HTR-8/SVneo (cell line): ENCODE results near the gene HOXC11.

Source experiments
- DNase-seq: peaks from one replicate; pipeline ENCODE4 v3.0.0; 2011; ENCODE audit warnings: low spot score, mixed read lengths; ENCODE audit not compliant: insufficient read length
- FAIRE-seq: peaks from 2 replicates; lab custom pipeline; 2011; peaks lifted over from hg19 to GRCh38; lab: Jason Lieb, UNC

Gene HOXC11

GRCh38 chr12:53956251-53956887, 16.6 kb upstream of the HOXC11 start:
- DNase-seq (no peak), FAIRE-seq (no peak)

DNA sequence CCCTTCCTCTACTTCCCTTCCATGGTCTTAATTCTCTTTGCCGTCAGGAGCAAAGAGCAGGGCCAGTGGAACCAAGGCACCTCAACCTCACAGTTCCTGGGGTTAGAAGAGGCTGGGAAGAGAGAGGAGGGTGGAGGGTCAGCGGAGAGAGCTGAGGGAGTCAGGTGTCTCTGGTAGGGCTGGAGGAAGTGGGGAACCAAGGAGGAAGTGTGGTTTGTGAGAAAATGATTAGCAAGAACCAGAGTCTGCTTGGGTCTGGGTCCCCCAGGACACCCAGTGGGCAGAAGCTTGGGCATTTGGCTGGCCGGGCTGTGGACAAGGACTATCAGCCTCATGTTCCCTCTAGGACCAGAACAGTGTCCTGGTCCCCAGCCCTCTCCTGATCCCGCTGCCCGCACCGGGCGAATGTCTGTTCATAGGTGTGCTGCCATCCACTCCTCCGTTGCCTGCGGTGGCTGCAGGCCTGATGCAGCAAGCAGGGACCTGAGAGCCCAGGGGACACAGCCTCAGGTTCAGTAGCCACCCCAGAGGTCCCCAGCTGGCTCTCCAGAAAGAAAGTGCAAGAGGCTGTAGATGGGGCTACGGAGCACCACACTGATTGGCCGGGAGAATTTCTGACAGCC, 15.9 kb upstream of the HOXC11 start:
- DNase-seq (no peak), FAIRE-seq (no peak)

- DNase-seq (no peak), FAIRE-seq (no peak)
Measured at GRCh38 chr12:53958128-53958527, 14.8 kb upstream of the HOXC11 start.

DNA sequence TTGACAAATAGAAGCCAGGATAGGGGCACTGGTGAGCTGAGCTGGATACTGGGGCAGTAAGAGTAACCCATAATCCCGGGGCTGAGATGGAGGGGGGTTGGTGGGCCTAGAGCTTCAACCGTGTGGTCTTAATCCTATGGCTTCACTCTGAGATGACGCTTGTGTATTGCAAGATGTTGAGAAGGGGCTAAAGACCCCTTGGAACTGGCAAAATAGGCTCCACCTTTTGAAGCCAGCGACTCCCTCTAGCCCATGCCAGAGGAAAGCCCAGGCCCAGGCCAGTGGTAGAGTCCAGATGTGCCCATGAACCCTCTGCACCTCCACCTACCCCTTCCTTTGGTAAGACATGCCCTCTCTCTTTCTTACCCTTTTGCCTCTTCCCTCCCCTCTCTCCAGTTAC, 13.6 kb upstream of the HOXC11 start:
- FAIRE-seq (no peak), DNase-seq (no peak)

DNA sequence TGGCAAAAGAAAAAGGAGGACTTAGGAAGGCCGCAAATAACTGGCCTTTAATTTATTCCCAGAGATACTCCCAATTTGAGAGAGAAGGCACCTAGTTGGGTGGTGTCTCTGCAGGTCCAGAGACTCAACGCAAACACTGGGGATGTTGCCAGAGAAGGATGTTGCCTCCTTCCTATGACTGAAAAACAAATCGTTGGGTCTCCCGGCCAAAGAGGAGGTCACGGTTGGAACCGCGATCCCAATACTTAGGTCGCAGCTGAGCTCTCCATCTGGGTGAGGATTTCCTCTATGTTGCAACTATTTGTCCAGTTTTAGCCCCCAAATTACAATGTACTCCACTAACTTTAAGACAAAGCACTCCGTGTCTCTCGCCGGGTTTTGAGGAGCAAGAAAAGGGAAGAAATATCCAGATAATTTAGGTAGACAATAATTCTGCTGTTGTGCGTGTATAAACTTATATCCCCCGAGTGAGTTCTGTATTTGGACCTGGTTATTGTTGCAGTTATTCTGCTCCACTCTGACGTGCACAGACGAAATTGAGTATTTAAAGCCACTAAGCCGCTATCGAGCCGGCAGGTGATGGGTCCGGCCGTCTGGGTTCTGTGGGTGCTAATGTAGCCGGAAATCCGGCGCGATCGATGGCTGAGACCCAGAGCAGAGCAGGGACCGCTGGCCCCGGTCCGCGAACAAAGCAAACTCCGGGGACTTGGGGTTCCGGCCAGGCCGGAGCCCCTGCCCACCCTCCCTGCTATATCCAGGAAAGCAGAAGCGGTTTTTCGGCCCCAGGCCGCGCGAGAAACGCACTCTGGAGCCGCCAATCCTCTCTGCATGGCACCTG, 12.5 kb upstream of the HOXC11 start:
- DNase-seq (no peak), FAIRE-seq (no peak)

- DNase-seq (no peak), FAIRE-seq (no peak)
Measured at GRCh38 chr12:53961025-53961761, 11.7 kb upstream of the HOXC11 start.

DNA sequence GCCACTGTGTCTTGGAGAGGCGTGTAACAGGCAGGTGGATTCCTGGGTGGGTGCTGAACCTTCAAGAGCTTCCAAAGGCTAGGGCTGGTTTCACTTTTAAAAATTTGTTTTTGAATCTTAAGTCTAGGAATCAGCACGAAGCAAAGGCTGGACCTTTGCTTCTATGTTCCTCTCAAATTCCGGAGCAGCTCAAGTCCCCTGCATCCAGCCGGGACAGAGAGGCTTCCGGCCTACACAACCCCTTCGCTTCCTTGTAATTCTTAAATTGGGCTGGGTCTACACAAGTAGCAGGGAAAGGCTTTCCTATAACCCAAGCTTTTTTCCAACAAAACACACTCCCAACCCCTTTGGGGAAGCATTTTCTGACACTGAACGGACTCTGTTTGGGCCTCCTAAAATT, 9.9 kb upstream of the HOXC11 start:
- DNase-seq (no peak), FAIRE-seq (no peak)

GRCh38 chr12:53963434-53964314, 9.3 kb upstream of the HOXC11 start:
- DNase-seq (no peak), FAIRE-seq (no peak)

DNA sequence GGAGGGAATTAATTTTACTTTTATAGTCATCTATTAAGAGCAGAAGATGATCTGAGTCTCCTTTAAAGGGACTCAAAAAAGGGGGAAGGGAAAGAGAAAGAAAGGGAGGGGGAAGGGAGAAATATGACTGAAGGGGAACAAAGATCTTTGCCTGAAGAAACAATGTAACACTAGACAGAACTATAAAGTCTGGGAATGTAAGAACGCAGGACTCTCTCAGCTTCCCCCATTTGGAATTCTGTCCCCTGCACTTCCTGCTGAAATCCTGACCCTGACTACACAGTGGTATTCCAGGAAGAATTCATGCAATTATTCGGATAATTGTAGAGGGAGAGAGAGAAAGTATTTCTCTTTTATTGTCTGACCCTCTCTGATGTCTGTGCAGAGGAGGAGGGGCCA, 8.6 kb upstream of the HOXC11 start:
- no peak for DNase-seq
- FAIRE-seq = no peak

DNA sequence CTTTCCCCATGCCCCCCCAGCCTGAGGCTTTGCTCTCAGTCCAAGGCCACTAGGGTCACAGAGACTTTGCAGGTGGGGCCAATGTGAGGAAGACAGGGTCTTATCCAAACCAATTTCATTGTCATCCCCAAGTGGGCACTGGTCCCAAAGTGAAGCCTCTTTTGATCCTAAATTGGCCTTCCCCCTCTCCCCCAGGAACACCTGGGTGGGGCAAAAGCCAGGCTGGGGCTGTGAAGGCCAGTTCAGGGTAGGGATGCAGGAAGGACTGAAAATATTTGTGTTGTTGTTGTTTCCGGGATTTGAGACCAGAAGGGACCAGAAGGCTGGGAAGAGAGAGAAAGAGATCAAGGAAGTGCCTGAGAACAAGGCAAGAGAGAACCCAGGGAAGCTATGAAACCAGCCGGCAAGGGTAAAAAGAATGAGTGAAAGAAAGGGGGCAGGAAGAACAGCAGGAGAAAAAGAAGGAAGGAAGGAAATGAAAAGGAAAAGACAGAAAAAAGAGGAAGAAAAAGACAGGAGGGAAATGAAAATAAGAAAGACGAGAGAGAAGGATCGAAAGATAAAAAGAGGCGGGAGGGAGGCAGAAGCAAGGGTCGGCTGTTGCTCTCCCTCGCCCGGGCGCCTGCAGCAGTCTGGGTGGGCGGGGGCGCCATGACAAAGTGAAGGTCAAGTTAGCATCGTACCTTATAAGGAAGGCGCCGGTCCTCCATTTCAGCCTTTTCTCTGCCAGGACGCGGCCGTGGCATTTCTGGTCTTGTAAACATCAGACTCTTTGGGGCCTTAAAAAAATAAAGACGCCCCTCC, 7.4 kb upstream of the HOXC11 start:
- DNase-seq = no peak
- no peak for FAIRE-seq

GRCh38 chr12:53966085-53966384, 6.9 kb upstream of the HOXC11 start:
- DNase-seq (no peak), FAIRE-seq (no peak)

DNA sequence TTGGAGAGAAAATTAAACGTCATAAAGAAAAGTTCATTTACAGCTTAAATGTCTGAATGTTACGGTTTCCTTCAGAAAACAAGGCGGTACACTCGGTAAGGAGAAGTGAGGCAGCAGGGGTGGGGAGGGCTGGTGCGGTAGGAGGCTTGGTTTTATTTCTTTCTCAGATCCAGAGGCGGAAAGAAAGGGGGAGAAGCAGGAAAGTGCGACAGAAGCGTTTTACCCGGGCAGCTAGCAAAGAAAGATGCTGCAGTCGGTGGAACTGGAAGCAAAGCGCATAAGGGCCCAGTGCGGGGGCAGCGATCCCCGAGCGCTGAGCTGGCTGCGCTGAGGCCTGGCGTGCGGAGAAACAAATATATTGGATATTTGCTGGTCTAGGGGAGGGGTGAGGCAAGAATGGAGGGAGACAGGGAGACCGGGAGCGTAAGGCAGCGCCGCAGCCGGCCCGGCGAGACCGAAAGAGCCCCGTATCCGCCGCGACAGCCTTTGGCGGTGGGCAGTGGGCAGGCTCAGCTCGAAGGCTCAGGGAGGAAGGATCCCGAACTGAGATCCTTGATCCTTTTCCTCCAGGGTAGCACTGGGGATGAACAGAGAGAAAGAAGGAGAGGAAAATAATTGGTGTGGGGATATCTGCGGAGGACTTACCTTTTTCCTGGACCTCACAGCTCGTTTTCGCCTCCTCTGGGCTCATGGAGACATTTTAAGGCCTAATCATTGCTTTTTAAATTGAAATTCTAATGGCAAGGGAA, 6.4 kb upstream of the HOXC11 start:
- DNase-seq (no peak), FAIRE-seq (no peak)

- FAIRE-seq = no peak
- no peak for DNase-seq
Measured at GRCh38 chr12:53967421-53967925, 5.5 kb upstream of the HOXC11 start.

GRCh38 chr12:53968214-53969127, 4.5 kb upstream of the HOXC11 start:
- FAIRE-seq (no peak), DNase-seq (no peak)

DNA sequence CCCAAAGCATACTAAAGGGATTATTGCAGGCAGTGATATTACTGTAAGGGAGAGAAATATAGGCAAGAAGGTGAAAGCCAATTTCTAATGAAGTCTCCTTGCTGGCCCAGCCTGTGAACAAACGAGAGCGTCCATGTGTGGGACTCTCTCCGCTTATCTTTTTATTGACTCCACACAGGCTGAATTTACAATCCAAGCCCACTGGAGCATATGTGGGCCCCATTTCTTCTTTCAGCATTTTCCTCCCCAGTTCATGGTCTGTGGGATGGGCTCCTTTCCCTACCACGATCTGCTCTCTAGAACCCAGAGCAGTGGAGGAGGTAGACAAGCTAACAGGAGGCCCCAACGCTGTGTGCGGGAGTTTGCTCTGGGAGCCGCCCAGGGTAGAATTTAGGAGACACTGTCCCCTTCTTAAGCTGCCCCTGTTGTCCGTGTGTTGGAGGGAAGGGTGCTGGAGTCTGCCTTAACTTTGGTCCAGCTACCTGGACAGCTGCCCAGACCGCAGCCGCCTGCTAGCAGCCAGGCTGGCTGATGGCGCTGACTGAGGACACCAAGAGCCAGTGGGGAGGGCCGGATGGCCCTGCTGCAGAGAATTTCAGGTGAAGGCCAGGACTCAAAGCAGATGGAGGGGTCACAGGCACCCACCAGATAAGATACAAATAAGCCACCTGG, 3.2 kb upstream of the HOXC11 start:
- FAIRE-seq (no peak), DNase-seq (no peak)

DNA sequence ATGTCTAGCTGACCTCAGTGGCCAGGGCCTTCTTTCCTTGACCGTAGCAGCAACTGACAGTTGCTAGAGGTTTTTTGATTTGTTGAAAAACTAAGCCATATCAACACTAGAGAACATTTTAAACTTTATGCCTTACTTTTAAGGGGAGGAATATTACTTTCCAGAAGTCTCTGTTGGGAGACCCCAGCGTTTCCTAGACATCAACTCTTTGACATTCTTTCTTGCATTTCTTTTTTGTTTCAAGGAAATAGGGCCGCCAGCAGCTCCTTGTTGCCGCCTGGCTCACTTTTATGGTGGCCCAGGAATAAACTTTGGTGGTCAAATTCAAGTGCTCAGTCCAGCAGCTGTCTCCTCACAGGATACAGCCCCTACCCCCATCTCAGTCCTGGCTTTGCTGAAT, 2.5 kb upstream of the HOXC11 start:
- DNase-seq (no peak), FAIRE-seq (no peak)

GRCh38 chr12:53971129-53971528, 1.8 kb upstream of the HOXC11 start:
- DNase-seq (no peak), FAIRE-seq (no peak)
